NCI-H2227 (cell line): Measurements from ENCODE around the gene CUEDC1.
A peak's percentile ranks its signal among the peaks of the same experiment; 100 is the strongest.
"Not testable (repeated sequence)": the region's sequence is repeated elsewhere in the genome, so short reads cannot be mapped to it uniquely, and the experiment has no call there.

ENCODE experiments used
- DNase-seq: peaks from one replicate; lab custom pipeline; 2025; ENCODE audit not compliant: unreplicated experiment; lab: John Stamatoyannopoulos, UW

CUEDC1 gene

DNA sequence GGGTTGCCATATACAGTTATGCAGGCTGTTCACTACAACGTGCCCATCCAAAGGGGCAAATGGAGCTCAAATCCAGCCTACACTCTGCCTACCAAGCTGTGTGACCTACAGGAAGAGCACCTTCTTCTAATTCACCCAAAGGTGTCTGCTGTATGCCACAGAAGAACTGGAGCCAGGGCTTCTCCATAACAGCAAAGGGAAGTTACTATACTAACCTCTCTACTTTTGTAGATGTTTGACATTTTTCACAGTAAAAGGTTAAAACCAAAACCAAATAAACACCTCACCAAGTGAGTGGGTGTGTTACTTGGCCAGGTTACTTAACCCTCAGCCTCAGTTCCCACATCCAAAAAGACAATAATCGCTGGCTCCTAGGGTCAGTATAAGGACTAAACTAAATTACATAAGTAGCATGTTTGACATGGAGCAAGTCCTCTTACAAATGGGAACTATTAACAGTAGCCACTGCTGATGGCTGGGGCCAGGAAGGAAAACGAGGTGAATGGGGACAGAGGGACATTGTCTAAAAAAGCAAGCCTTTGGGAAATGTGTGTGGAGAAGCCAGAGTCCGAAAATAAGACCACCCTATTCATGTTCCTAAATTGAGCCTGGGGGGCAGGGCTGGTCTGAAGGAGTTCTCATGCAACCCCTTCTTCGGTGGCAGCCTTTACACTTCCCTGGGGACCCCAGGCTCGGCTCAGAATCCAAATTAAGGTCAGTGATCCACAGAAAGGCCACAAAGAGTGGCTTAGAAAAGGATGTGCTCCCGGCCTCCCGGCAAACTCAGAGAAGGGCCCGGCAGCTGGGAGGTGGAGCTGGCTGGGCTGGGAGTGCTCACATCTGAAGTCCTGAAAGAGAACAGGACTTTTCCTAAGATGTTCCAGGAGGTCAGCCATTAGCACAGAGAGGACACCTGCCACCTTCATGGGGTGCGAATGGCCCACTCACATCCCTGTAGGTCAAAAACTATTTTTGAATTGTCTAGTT, 13.5 kb downstream of the CUEDC1 start:
- no peak for DNase-seq

DNA sequence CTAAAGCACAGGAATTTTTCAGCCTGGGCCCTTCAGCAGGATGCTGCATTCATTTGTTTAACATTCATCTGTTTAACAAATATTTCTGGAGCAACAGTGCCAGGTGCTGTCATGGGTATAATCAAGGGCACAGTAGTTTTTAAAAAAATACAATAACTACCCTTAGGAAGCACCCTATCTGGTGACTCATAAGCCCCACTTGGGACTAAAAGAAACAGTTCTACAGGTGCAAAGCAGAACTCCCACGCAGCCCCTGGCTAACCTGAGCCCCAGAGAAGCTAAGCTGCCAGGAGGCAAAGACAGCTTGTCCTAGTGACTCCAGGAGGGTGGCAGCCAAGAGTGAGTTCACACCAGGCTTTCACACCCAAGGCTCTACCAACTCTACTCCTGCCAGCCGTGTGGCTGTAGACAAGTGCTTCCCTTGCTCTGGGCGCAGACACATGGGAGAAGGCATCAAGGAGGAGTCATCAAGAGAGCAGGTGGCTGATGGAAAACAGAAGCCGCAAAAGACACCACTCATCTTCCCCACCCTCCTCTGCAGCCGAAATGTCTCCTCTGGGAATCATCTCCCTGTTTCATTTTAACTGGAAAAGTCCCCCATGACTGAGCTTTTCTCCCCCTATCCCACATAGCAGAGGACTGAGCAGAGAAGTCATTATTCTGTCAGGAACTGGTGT, 14.4 kb downstream of the CUEDC1 start:
- no peak for DNase-seq

DNA sequence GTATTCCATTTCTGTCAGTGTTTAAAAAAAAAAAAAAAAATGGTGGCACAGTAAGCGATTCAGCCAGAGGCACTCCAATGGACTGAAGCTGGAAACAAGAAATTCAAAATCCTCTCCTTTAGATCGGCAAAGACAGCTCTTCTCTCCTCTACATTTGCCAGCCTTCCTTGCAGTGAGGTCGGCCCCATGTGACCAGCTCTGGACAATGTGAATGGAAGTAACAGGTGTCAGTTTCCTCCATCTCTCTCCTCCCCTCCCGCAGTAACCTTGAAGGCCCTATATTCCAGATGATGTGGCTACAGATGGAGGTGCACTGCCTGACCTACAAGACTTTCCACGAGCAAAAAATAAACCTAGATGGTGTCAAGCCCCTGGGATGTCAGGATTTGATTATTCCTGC, 15.0 kb downstream of the CUEDC1 start:
- DNase-seq, result peak; percentile 45

DNA sequence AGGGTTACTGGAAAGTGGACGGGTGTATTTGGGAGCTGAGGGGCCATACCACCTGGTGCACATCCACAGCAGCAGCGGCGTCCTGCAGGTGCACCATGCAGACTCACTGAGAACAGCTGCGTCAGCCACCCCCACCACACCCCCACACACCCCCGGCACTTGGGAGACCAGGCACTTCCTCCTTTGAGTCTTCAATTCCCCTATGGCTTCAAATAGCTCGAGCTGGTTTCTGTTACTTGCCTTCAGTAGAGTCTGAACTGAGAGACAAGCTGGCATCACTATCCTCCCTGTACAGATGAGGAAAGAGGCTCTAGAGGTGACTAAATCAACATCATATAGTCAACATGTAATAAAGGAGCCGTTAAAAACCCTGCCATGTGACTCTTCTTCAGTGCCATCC, 15.4 kb downstream of the CUEDC1 start:
- DNase-seq, result peak; percentile 31

DNA sequence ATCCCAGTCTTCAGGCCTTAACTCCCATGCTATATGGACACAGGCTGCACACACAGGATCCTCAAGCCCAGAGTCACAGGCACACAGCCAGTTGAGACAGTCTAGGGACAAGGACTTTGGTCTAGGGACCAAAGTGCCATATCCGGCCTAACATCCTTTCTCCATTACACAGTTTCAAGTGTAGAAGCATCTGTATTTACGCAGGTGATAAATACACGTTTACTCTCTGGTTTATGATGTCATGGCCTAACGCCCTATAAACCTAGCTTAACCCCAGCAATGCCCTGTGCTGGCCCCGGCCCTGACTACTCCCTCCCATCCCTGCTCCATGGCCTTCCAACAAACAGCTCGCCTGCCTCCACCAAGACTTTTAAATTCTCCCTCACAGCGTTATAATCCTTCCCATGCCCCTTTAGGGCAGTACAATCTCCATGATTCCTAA, 17.1 kb downstream of the CUEDC1 start:
- DNase-seq, result no peak

DNA sequence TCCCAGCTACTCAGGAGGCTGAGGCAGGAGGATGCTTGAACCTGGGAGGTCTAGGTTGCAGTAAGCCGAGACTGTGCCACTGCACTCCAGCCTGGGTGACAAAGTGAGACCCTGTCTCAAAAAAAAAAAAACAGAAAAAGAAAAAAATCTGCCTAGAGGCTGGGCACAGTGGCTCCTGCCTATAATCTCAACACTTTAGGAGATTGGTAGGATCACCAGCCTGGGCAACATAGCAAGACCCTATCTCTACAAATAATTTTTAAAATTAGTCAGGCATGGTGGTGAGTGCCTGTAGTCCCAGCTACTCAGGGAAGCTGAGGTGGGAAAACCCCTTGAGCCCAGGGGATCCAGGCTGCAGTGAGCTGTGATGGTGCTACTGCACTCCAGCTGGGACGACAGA, 17.7 kb downstream of the CUEDC1 start:
- no peak for DNase-seq

DNA sequence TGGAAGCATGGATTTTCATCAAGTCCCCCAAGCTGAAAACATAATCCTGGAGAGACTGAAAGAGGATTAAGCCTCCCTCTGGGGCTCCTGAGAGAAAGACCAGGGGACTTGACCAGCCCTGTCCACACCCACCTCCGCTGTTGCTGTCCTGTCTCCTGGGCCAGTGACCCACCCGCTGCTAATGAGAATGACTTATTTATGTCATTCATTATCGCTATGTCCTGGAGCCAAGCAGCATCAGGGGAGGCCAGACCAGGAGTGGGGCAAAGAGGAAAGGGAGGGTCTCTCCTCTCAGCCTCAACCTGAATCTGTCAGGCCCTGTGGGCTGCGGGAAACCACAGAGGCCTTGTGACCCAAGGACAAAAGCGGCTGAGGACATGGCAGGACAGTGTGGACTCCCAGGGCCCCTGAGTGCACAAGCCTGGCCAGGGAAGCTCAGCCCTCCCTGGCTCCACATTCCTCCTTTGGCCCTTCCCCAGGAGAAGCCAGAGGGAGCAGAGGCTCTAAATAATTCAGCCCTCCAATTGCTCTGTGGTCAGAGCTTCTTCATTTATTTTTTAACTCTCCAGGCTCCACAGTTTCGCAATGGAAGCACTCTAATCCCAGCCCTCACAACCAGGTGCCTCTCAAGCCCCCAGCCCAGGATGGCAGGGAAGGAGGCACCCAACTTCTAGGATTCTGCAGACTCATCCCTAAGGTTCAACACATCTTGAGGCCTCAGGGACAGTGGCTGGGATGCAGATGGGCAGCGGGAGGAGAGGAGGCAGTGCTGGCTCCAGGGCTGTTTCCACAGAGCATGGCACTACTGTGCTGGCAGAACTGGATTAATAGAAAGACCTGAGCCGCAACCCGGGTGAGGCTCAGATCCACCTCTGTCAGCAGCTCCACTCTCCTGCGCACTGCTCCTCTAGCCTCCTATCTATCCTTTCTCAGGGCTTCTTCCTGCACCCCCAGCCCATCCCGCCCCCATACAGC, 19.1 kb downstream of the CUEDC1 start:
- DNase-seq, result no peak

DNA sequence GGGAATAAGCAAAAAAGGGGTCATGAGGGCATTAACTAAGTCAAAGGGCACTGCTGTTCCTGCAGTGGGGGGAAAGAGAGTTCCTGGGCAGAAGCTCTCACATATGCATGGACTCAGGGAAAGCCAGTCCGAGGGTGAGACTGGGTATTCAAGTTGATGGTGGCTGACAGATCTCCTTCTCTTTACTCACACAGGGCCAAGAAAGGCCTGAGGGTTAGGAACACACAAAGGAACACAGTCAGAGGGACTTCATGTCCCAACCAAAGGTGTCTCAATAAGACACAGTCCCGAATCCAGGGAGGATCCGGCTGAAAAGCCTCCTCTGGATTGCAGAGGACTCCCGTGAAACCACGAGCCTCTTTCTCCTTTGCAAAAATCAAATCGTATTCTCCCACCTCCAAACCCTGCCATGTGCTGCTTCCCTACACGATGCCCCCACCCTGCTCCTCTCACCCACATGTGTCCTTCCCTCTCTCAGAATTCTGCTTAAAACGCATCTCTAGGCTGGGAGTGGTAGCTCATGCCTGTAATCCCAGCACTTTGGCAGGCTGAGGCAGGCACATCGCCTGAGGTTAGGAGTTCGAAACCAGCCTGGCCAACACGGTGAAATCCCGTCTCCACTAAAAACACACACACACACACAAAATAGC, 23.6 kb downstream of the CUEDC1 start:
- no peak for DNase-seq

DNA sequence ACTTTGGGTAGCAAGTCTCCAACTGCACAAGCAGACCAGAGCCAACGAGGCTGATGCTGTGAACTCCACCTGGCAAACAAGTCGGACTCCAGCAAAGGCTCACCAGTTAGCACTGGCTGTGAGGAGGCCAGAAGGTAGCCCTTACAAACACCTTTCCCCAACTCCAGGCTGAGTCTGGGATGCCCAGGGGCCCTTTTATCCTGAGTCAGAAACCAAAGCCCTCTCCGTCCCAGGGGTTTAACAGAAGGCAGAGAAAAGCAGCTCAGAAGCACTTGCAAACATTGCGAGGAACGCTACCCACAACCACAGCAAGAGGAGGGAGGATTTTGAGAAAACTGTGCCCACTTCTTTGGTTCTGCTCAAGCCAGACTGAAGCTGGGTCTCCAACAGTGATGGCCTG, 25.0 kb downstream of the CUEDC1 start:
- DNase-seq, result no peak

DNA sequence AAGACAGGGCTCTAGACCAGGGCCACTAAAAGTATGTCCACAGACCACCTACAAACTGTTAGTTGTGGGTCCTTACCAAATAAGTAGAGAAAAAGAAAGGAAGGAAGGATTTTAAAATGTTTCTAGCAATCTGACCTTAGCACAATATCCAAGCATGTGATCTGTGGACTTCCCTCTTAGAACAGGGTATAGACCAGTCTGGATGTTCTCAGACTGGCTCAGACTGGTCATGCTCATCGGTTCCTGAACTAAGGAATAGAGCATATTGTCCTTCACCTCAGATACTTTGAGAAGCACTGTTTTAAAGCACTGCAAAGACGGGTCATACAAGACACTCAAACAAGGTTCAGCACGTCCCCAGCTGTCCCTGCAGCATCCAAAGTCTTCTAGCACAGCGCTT, 25.8 kb downstream of the CUEDC1 start:
- no peak for DNase-seq

DNA sequence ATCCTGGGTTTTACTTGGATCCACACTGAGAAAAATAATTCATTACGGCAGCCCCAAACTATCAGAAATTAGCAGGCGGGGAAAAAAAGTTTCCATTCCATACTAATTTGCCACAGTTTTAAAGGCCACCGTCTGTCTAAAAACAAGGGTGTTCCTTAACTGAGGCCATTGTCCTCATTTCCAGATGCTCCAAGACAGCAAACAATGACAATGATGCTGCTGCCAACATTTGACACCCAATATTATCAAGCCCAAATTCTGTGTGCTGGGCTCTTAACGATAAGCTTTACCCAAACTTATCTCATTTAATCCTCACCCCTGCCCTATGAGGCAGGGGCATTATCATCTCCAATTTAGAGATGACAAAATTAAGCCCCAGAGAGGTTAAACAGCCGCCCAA, 26.3 kb downstream of the CUEDC1 start:
- no peak for DNase-seq

DNA sequence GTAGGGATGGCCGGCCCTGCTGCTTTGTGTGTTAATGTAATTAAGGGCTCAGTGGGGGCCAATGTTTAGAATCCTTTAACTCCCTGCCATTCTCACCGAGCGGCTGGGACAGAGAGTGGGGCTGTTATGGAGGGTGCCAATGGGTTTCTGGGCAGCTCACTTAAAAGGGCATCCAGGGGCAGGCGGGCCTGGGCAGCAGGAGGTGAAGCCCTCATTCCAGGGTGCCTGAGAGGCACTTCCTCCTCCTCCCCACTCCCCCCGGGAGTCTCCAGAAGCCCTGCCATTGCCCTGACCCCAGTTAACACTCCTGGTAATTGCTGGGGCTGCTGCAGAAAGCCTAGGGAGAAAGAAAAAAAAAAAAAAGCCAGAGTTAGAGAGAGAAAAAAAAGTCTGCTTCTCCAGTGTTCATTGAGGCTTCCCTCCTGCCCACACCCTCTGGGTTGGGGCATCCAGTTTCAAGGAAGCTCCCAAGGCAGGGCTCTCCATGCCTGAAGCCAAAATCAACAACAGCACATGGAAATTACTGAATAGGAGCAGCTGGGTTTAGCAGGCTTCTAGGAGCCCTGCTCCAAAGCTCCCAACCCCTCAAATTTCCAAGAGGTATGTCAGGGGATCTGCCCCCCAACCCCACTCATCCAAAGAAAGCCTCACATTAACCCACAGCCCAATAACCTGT, 28.0 kb downstream of the CUEDC1 start:
- DNase-seq, result peak; percentile 81

DNA sequence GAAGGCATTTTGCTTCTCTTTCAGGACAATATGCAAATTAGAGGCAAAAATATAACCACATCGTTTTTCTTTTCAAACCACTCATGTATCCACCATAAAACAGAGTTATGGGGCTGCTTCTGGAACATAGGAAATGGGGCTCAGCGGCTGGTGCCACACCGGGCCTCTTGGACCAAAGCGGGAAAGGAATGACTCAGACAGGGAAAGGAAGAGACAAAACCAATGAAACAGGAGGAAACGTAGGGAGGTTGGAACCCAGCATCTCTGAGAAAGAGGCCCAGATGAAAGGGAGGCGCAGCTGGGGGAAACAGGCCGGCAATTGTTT, 28.5 kb downstream of the CUEDC1 start:
- DNase-seq, result no peak

DNA sequence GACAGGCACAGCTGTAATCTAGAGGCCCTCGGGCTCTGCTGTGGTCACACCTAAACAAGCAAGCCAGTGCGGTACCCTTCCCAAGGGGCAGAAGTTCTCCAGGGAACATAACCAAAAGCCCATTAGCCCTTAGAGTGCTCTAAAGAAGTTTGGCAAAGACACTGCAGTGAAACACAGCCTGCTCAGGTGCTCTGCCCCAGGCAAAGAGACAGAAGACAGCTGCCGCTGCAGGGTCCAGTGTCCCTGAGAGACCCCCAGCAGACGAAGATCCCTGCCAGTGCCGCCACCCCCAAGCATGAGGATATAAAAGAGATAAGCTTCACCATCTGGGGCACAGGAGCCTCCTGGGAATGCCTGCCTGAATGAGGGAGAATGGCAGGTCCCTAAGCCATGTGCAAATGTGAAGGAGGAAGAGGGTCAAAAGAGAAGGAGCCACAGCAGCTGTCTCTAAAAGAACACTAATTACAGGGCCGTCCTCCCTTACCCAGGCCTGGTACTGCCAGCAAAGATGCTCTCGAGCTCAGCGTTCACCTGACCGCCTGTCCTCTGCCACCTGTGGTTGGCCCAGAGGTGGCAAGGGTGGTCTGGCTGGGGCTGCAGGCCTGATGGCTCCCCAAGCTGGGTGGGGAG, 29.7 kb downstream of the CUEDC1 start:
- DNase-seq, result peak; percentile 23

DNA sequence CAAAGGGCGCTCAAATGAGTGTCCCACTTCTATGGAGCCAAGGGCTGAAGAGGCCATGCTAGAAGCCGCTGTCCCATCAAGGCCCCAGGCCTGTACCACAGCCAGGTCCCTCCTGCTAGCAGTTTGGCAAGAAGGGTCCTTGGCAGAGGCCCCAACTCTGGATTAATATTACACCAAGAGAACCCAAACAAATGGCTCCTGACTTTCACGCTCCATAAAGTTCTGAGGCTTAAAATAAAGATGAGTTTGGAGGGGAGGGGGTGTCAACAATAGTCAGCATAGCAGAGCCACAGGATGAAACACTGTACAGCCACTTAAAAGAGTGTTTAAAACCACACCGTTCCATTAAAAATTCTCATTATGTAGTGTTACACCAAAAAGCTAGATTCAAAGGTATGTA, 30.5 kb downstream of the CUEDC1 start:
- DNase-seq, result no peak

DNA sequence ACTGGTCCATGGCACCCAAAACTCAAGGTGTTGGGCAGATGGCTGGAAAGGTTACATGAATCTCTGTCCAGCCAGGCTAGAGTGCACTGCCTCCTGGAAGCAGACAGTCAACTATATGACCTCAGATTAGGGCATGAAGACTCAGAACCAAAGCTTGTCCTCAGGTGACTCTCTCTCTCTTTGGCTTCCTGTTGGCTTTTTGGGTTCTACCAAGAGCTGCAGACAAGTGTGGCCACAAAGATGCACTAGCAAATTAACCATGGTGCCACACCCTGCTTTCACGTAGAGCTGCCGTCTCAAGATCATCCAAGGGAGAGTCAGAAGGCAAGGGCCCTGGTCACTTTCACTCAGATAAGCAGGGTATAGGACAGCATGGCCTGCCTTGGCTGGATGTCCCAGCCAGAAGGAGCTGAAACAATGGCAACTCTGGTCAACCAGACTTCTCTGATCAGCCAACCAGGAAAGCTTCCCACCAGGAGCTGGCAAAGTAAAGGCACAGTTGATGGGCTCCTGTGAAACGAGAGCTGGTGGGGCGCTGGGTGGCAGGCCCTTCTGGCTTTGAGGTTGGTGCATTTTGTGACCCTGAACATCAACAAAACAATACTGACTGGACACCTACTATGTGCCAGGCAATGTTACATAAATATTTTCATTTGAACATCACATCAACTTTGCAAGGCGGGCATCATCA, 31.9 kb downstream of the CUEDC1 start:
- no peak for DNase-seq

DNA sequence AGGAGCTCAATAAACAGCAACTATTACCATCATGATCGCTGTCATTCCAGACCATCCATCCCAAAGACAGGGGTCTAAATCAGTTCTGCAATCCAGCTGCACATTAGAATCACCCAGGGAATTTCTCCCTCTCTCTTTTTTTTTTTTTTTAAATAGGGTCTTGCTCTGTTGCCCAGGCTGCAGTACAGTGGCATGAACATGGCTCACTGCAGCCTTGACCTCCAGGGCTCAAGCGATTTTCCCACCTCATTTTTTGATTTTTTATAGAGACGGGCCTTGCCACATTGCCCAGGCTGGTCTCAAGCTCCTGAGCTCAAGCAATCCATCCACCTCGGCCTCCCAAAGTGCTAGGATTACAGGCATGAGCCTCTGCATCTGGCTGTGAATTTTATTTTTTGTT, 32.5 kb downstream of the CUEDC1 start:
- not testable (repeated sequence) for DNase-seq

DNA sequence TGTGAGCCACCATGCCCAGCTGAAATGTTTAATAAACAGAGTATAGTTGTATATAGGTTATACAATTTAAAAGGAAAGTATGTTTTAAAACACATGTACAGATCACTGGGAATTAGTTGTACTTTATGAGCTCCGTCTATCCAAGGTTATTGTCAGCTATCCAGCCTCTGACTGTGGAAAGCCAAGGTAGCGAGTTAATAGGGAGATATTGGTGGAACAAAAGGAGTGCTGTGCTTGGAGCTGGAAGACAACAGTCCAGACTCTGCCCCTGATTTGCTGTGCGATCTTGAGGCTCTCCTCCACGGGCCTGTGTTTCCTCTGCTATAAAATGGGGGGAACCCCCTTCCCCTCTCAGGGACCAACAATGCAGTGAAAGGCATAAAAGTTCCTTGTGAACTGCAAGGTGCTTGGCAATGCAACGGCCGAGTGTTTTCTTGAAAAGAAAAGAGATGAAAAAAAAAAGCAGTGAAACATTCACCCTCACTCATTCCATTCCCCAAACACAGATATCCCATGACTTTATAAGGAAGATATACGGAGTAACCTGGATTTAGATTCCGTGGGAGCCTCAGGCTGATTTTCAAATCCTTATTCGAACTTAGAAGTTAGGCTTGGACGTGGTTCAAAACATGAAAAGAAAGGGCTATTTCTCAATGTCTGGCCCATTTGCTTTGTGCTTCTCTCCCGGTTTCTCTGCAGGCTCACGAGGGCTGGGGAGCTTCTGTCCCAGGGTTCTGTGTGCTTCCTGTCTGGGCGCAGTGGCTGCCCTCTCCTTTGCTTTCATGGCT, 34.1 kb downstream of the CUEDC1 start:
- no peak for DNase-seq
